Central memory CD8-positive, alpha-beta T cell (primary cell): Measurements from ENCODE around the gene REC114.

ENCODE experiments used
- ATAC-seq: fragments of 150-1000 bp; cut with Tn5 transposase; replicated peaks from 2 replicates; pipeline ENCODE4 v1.10.0; 2022; ENCODE audit warnings: mild to moderate bottlenecking, moderate FRiP score, moderate number of reproducible peaks; ENCODE audit not compliant: poor library complexity, severe bottlenecking; ENCODE audit errors: extremely low read depth
- DNase-seq, 2 donors: peaks; one replicate each; pipeline ENCODE4 v3.0.0; 2021; ENCODE audit warnings: low spot score in 2 of 2
- H3K27ac Mint-ChIP-seq: one replicate; pipeline ENCODE4 v1.8.0; 2022; ENCODE audit warnings: low read depth, mild to moderate bottlenecking, moderate library complexity, mixed read lengths
- H3K27me3 Mint-ChIP-seq: one replicate; pipeline ENCODE4 v1.8.0; 2022; ENCODE audit warnings: mixed read lengths
- H3K36me3 Mint-ChIP-seq: one replicate; pipeline ENCODE4 v1.8.0; 2022; ENCODE audit warnings: mild to moderate bottlenecking, moderate library complexity, mixed read lengths; ENCODE audit not compliant: insufficient read depth
- H3K4me1 Mint-ChIP-seq: one replicate; pipeline ENCODE4 v1.8.0; 2022; ENCODE audit warnings: mixed read lengths
- H3K4me3 Mint-ChIP-seq: one replicate; pipeline ENCODE4 v1.8.0; 2022; ENCODE audit warnings: mild to moderate bottlenecking, moderate library complexity, mixed read lengths
- H3K9me3 Mint-ChIP-seq: one replicate; pipeline ENCODE4 v1.8.0; 2022; ENCODE audit warnings: mixed read lengths

Gene REC114

GRCh38 chr15:73515527-73515926 is 72.6 kb downstream of the REC114 start:
- Mint-ChIP-seq H3K27ac (peak overlapping the region; percentile 38), H3K4me1 (peaks cover 33% of the 10 kb centered on the region), H3K9me3 (no peaks in the 10 kb centered on the region), H3K36me3 (peaks cover 2% of the 10 kb centered on the region), H3K4me3 (no peak overlapping the region), H3K27me3 (no peaks in the 10 kb centered on the region)
- ATAC-seq (no peak), DNase-seq (no peak)

- H3K9me3 Mint-ChIP-seq = no peaks in the 10 kb centered on the region
- peak overlapping the region; percentile 40 for H3K4me3 Mint-ChIP-seq
- H3K4me1 Mint-ChIP-seq = peaks cover 50% of the 10 kb centered on the region
- no peaks in the 10 kb centered on the region for H3K27me3 Mint-ChIP-seq
- peak overlapping the region; percentile 77 for H3K27ac Mint-ChIP-seq
- DNase-seq (no peak), ATAC-seq (no peak)
- no peaks in the 10 kb centered on the region for H3K36me3 Mint-ChIP-seq
These were observed 74.6 kb downstream of the REC114 start for GRCh38 chr15:73517566-73517965.

GRCh38 chr15:73518180-73518862 is 75.4 kb downstream of the REC114 start:
- H3K36me3 Mint-ChIP-seq = no peaks in the 10 kb centered on the region
- H3K4me3 Mint-ChIP-seq = peak overlapping the region; percentile 40
- no peaks in the 10 kb centered on the region for H3K27me3 Mint-ChIP-seq
- H3K27ac Mint-ChIP-seq = peak overlapping the region; percentile 63
- no peak for ATAC-seq
- peaks cover 50% of the 10 kb centered on the region for H3K4me1 Mint-ChIP-seq
- H3K9me3 Mint-ChIP-seq = no peaks in the 10 kb centered on the region
- DNase-seq = no peak

- ATAC-seq = peak; percentile 76
- Mint-ChIP-seq H3K4me1 (peaks cover 50% of the 10 kb centered on the region), H3K36me3 (no peaks in the 10 kb centered on the region), H3K27me3 (no peaks in the 10 kb centered on the region), H3K4me3 (peak overlapping the region; percentile 26), H3K9me3 (no peaks in the 10 kb centered on the region), H3K27ac (peak overlapping the region; percentile 63)
- DNase-seq = no peak
These were observed 76.1 kb downstream of the REC114 start for GRCh38 chr15:73518876-73519733.

- DNase-seq = no peak
- H3K27ac Mint-ChIP-seq = no peak overlapping the region
These were observed 79.0 kb downstream of the REC114 start for GRCh38 chr15:73522011-73522410.

GRCh38 chr15:73524919-73525318 is 82.0 kb downstream of the REC114 start:
- no peak overlapping the region for H3K4me3 Mint-ChIP-seq
- peaks cover 17% of the 10 kb centered on the region for H3K4me1 Mint-ChIP-seq
- H3K27ac Mint-ChIP-seq = no peak overlapping the region
- ATAC-seq (no peak), DNase-seq (no peak)
- no peaks in the 10 kb centered on the region for H3K27me3 Mint-ChIP-seq
- no peaks in the 10 kb centered on the region for H3K9me3 Mint-ChIP-seq
- no peaks in the 10 kb centered on the region for H3K36me3 Mint-ChIP-seq

More at GRCh38 chr15:73522011-73522410, 79.0 kb downstream of the REC114 start:
- Mint-ChIP-seq H3K4me1 (peaks cover 42% of the 10 kb centered on the region), H3K9me3 (no peaks in the 10 kb centered on the region), H3K27me3 (no peaks in the 10 kb centered on the region), H3K4me3 (no peak overlapping the region), H3K36me3 (no peaks in the 10 kb centered on the region)
- ATAC-seq = no peak

GRCh38 chr15:73527598-73527997 is 84.6 kb downstream of the REC114 start:
- Mint-ChIP-seq H3K36me3 (peaks cover 2% of the 10 kb centered on the region), H3K4me3 (no peak overlapping the region), H3K9me3 (no peaks in the 10 kb centered on the region), H3K4me1 (no peaks in the 10 kb centered on the region), H3K27me3 (no peaks in the 10 kb centered on the region), H3K27ac (no peak overlapping the region)
- ATAC-seq = no peak
- no peak for DNase-seq

GRCh38 chr15:73530649-73531048 is 87.7 kb downstream of the REC114 start:
- DNase-seq = no peak
- peaks cover 2% of the 10 kb centered on the region for H3K36me3 Mint-ChIP-seq
- no peaks in the 10 kb centered on the region for H3K4me1 Mint-ChIP-seq
- H3K27ac Mint-ChIP-seq = no peak overlapping the region
- ATAC-seq = no peak
- no peaks in the 10 kb centered on the region for H3K27me3 Mint-ChIP-seq
- no peak overlapping the region for H3K4me3 Mint-ChIP-seq
- H3K9me3 Mint-ChIP-seq = no peaks in the 10 kb centered on the region

- DNase-seq (no peak), ATAC-seq (no peak)
- H3K27ac Mint-ChIP-seq = no peak overlapping the region
- no peaks in the 10 kb centered on the region for H3K27me3 Mint-ChIP-seq
- H3K4me1 Mint-ChIP-seq = no peaks in the 10 kb centered on the region
- no peak overlapping the region for H3K4me3 Mint-ChIP-seq
- H3K36me3 Mint-ChIP-seq = no peaks in the 10 kb centered on the region
- H3K9me3 Mint-ChIP-seq = no peaks in the 10 kb centered on the region
These were observed 95.2 kb downstream of the REC114 start for GRCh38 chr15:73538123-73538522.

- ATAC-seq = no peak
These were observed 95.7 kb downstream of the REC114 start for GRCh38 chr15:73538563-73539211.

GRCh38 chr15:73539212-73540128 is 96.5 kb downstream of the REC114 start:
- Mint-ChIP-seq H3K27me3 (no peaks in the 10 kb centered on the region), H3K9me3 (no peaks in the 10 kb centered on the region), H3K36me3 (no peaks in the 10 kb centered on the region), H3K4me1 (no peaks in the 10 kb centered on the region), H3K4me3 (no peak overlapping the region), H3K27ac (no peak overlapping the region)
- ATAC-seq = no peak
- DNase-seq = no peak

More at GRCh38 chr15:73538563-73539211, 95.7 kb downstream of the REC114 start:
- H3K4me3 Mint-ChIP-seq = no peak overlapping the region
- no peaks in the 10 kb centered on the region for H3K36me3 Mint-ChIP-seq
- no peak overlapping the region for H3K27ac Mint-ChIP-seq
- no peaks in the 10 kb centered on the region for H3K9me3 Mint-ChIP-seq
- no peak for DNase-seq
- H3K27me3 Mint-ChIP-seq = no peaks in the 10 kb centered on the region
- H3K4me1 Mint-ChIP-seq = no peaks in the 10 kb centered on the region

GRCh38 chr15:73540161-73540560 is 97.2 kb downstream of the REC114 start:
- Mint-ChIP-seq H3K27me3 (no peaks in the 10 kb centered on the region), H3K4me3 (no peak overlapping the region), H3K27ac (no peak overlapping the region), H3K4me1 (no peaks in the 10 kb centered on the region), H3K36me3 (peaks cover under 1% of the 10 kb centered on the region), H3K9me3 (no peaks in the 10 kb centered on the region)
- no peak for ATAC-seq
- no peak for DNase-seq
